ENCODE measurements around the gene CD79A. TPM values are rescaled to one million over a fixed set of nuclear protein-coding genes. Genes with fewer than 3 reads are reported as not detected.

The CD79A gene
- total RNA-seq, 1 donor from 2014 or later: 0.19 TPM

- intact Hi-C loops (cut with DNase I): no loop called here
- no peak for DNase-seq (ENCODE audit: missing footprints)
- ATAC-seq: no peak
These were observed 47.4 kb downstream of the CD79A start for GRCh38 chr19:41924151-41925145.

DNA sequence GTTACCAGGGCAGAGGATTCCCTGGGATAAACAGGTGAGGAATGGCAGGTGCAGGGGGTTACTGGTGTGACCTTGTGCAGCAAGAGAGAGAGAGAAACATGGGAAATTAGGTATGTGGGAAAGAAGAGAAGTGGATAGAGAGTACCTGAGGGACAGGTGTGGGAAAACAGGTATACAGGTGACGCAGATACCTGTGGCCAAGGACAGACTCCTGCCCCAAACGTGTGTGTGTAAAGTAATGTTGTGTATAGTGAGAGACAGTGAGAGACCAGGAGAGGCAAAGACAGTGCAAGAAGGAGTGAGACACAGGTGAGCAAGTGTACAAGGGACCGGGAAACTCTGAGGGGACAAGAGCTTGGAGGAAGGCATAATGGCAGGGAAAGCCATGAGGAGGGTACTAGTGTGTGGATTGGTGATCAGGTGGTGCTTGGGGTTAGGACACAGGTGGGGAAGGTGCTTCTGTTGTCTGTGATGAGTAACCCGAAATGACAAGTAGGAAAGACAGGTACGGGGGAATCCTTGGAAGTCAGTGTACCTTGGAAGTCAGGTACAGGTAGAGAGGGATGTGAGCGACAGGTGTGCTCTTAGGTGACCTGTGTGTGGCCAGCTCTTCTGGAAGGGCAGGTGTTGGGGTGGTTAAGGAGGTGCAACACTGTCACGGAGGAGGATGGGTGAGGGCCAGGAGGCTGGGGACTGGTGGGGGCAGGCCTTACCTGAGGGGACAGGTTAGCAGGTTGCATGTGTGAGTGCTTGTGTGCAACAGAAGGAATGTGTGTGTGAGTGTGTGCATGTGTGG lies 48.3 kb downstream of the CD79A start:
- intact Hi-C loops (cut with DNase I): no loop called here
- ATAC-seq: no peak
- DNase-seq (ENCODE audit: missing footprints): no peak

GRCh38 chr19:41926028-41926762 lies 49.1 kb downstream of the CD79A start:
- no peak for ATAC-seq
- intact Hi-C loops (cut with DNase I): no loop called here
- DNase-seq (ENCODE audit: missing footprints): no peak

- no peak for ATAC-seq
These were observed 49.9 kb downstream of the CD79A start for GRCh38 chr19:41926763-41927496.

DNA sequence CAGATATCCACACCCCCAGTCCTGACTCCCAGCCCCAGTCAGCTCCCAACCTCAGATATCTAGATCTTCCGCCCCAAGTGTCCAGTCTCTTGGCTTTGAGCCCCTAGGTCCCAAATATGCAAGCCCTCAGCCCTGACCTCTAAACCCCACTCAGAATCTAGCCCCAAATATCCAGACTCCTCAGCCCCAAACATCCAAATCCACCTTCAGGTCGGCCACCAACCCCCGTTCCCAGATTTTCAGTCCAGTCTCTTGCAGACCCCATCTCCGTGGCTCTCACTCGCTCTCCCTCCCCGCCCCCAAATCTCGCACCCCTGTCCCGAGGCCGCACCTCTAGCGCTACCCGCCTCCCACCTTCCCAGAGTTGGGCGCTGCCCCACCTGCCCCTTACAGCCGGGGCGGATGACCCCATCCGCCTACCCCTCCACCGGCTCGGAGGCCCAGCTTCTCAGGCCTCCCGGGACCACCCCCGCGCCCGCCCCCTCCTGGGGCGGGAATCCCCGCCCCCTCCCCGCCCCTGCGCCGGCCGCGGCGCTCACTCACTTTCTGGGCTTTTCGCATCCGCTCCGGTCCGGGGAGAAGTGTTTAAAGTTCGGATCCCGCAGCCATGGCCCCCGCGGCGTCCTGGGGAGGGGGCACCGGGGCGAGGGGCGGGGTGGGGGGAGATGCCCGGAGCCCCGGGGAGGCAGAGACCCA lies 50.6 kb downstream of the CD79A start:
- intact Hi-C loops (cut with DNase I): no loop called here
- ATAC-seq (no peak), DNase-seq (ENCODE audit: missing footprints) (no peak)

More at GRCh38 chr19:41926763-41927496, 49.9 kb downstream of the CD79A start:
- DNase-seq (ENCODE audit: missing footprints): no peak
- intact Hi-C loops (cut with DNase I): no loop called here

DNA sequence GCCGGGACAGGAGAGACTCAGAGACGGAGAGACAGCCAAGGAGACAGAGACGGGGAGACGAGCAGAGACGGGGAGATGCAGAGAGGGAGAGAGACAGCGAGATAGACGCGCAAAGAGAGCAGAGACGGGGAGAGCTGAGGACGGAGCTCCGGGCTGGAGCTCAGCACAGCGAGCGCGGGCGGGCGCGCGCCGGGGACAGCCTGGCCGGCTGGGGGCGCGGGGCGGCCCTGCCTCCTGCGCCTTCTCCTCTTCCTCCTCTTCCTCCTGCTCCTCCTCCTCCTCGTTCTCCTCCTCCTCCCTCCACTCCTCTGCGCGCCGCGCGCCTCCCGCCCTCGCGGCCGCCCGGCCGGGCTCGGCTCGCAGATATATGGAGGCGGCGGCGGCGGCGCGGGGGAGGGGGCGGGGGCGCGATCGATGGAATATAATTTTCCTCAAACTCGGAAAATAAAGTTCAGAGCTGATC lies 51.2 kb downstream of the CD79A start, which contains the start of gene ERFL:
Gene ERFL (minus strand): TSS at position 229 of the 463 bp plus-strand sequence. CDS start 15,530 bp downstream, outside the sequence.
- no peak for ATAC-seq
- intact Hi-C loops (cut with DNase I): no loop called here
- no peak for DNase-seq (ENCODE audit: missing footprints)

DNA sequence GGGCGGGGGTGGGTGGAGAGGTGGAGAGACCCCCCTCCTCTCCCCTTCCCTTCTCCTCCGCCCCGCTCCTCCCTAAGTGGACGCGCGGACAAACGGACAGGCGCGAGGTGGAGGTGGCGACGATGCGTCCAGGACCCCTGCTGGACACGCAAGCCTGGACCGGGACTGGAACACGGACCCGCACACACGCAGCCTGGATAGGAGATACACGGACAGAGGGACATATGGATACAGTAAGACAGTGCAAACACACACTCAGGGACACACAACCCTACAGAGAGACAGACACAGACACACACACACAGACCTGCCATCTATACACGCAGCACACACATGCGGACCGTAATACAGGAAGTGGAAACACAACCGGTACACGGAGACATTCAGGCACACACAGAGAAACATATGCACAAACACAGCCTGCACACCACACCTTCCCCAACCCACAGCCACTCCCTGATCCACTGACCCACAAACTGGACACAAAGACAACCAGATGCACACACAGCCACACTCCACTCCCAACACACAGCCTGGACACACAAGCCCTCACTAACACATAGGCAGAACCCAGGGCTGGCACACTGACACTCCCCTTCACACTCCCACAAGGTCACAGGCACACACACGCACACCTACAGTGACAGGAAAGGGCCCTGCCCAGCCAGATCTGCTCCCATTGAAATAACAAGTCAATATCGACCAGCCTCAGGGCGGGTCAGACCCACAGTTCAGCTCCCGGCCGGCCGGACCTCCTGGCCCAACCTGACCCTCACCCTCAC lies 51.9 kb downstream of the CD79A start:
- no peak for DNase-seq (ENCODE audit: missing footprints)
- ATAC-seq: no peak

DNA sequence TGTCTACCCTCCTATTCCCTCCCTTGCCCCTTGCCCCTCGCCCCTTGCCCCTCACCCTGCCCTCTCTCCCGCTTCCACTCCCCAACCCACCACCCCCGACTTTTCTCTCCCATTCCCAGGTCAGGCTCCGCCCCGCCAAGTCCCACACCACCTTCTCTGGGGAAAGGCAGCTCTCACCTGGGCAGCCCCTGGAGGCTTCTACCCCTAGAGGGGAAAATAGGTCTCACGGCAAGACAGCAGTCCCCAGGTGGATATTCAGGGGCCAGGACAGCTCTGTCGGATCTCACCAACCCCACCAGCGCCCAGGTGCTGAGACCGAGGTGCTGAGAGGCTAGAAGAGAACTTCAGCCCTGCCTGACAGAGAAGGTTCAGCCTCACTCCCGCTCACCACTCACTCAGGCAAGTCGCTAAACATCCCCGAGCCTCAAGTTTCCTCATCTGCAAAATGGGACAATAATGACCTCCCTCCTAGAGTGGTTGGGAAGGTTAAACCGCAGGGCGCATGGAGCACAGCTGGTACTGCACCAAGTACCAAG lies 52.5 kb downstream of the CD79A start:
- intact Hi-C loops (cut with DNase I): loop anchor here (5.0 kb wide), 1 partner anchor 57 kb away; no protein-coding TSS in a partner anchor
- ATAC-seq (no peak), DNase-seq (ENCODE audit: missing footprints) (no peak)

More for the DNA sequence above, 51.9 kb downstream of the CD79A start:
- intact Hi-C loops (cut with DNase I): no loop called here

DNA sequence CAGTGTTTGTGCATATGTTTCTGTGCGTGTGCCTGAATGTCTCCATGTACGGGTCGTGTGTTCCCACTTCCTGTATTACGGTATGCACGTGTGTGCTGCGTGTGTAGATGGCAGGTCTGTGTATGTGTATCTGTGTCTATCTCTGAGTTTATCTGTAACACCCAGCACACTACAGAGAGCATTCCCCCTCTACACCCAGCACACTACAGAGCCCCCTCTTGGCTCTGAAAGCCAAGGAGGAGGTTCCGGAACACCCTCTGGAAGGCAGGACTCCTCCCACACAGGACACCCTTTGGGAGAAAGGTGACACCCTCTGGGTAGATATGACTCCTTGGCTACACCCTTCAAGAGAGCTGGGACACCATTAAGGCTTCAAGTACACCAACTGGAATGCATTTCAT lies 53.2 kb downstream of the CD79A start:
- no peak for DNase-seq (ENCODE audit: missing footprints)
- intact Hi-C loops (cut with DNase I): loop anchor here (5.0 kb wide), 1 partner anchor 58 kb away; no protein-coding TSS in a partner anchor
- no peak for ATAC-seq

Small RNAs within 50 kb of the gene (microRNA-seq; reads per million reads assigned to microRNA genes)
- gene MIR6797: not detected

Other genes with a start within 250 kb of the CD79A start
- not detected for gene CEACAM7, start 189.0 kb upstream of the CD79A start, total RNA-seq
- not detected for gene CEACAM5, start 168.7 kb upstream of the CD79A start, total RNA-seq
- gene CEACAM6, start 121.7 kb upstream of the CD79A start, total RNA-seq: not detected
- gene CEACAM3, start 80.7 kb upstream of the CD79A start, total RNA-seq: 0.32 TPM
- not detected for gene LYPD4, start 32.6 kb upstream of the CD79A start, total RNA-seq
- not detected for gene DMRTC2, start 32.2 kb upstream of the CD79A start, total RNA-seq
- gene RPS19, start 17.0 kb upstream of the CD79A start, total RNA-seq: 717 TPM
- 31.6 TPM for gene ARHGEF1, start 5.9 kb downstream of the CD79A start, total RNA-seq
- gene ERFL, start 51.2 kb downstream of the CD79A start, total RNA-seq: not detected
- 68.4 TPM for gene RABAC1, start 82.0 kb downstream of the CD79A start, total RNA-seq
- gene ATP1A3, start 117.0 kb downstream of the CD79A start, total RNA-seq: 342 TPM
- 5.1 TPM for gene GRIK5, start 192.9 kb downstream of the CD79A start, total RNA-seq
- 9.1 TPM for gene ZNF574, start 198.9 kb downstream of the CD79A start, total RNA-seq

Measured in Right ventricle myocardium inferior (tissue), 1 donor.